DMS153 treated with DMSO at 0.1 percent for 48 hours (cell line): ENCODE results near the gene KCND1.

Source experiments
- DNase-seq: peaks from one replicate; lab custom pipeline; 2025; ENCODE audit not compliant: unreplicated experiment; lab: John Stamatoyannopoulos, UW

KCND1 gene

DNA sequence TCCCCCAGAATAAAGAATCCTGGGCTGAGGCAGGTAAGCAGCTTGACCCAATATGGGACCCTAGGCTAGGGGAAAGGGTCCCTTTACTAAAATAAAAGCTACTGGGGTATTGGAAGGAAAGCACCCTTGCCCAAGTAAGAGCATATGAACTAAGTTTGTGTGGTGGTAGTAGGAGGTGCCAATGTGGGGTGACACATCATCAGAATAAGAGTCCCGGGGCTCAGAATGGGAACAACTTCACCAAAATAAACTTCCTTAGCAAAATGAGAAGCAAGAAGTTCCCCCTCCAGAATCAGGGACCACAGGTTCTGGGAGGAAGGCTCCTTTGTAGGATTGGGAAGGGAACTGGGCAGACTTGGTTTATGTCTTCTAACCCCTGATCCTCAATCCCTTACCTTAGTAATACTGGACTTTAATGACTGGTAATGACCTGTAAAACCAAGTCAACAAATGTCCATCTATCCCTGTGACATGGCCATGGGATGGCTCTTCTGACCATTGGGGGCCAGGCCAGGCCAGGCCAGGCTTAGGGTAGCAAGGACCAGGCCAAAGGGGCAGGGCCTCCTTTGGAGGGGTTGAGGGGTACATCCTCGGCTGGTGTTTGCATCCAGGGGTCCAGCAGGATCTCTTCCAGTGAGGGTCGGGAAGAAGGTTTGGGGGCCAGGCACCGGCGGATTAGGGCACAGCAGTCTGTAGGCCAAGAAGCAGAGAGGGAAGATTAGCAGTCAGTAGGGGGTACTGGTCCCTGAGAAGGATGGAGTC, 57.9 kb downstream of the KCND1 start:
- no peak for DNase-seq

GRCh38 chrX:48911412-48912182, 60.0 kb downstream of the KCND1 start, which contains the start of gene SLC35A2:
Gene SLC35A2, minus strand, starts transcription at chrX:48911646. Its CDS starts 10 bp downstream, at chrX:48911636.
- peak; percentile 34 for DNase-seq
